Activated T-cell treated with anti-CD3 and anti-CD28 coated beads, Interleukin-2, amount 50 U/mL, for 72 hours (primary cell): ENCODE measurements around the gene STAM. TPM values are rescaled to one million over a fixed set of nuclear protein-coding genes. Genes with fewer than 3 reads are reported as not detected.
A peak's percentile ranks its signal among the peaks of the same experiment; 100 is the strongest.

ENCODE experiments used
- ATAC-seq, 2 donors: fragments of 150-1000 bp; cut with Tn5 transposase; replicated peaks in 1 of 2; 2 replicates each; pipeline ENCODE4 v1.10.0; 2021; ENCODE audit warnings: moderate library complexity in 2 of 2, mild to moderate bottlenecking in 1 of 2
- DNase-seq, 2 donors: peaks; one replicate each; pipeline ENCODE4 v3.0.0; 2021 to 2022; ENCODE audit warnings: mixed read lengths in 1 of 2
- H3K27ac Mint-ChIP-seq: one replicate; pipeline ENCODE4 v1.8.0; 2022; ENCODE audit warnings: mild to moderate bottlenecking, moderate library complexity, mixed read lengths
- H3K27me3 Mint-ChIP-seq: one replicate; pipeline ENCODE4 v1.8.0; 2022; ENCODE audit warnings: low read depth, mixed read lengths
- H3K36me3 Mint-ChIP-seq, 2 donors: one replicate each; pipeline ENCODE4 v1.8.0; 2022; ENCODE audit warnings: mixed read lengths in 2 of 2, mild to moderate bottlenecking in 1 of 2; ENCODE audit not compliant: insufficient read depth in 2 of 2
- H3K4me1 Mint-ChIP-seq: one replicate; pipeline ENCODE4 v1.8.0; 2022; ENCODE audit warnings: low read depth, mixed read lengths
- H3K4me3 Mint-ChIP-seq, 2 donors: one replicate each; pipeline ENCODE4 v1.8.0; 2022; ENCODE audit warnings: mild to moderate bottlenecking in 2 of 2, mixed read lengths in 2 of 2, moderate library complexity in 2 of 2
- H3K9me3 Mint-ChIP-seq, 2 donors: one replicate each; pipeline ENCODE4 v1.8.0; 2022; ENCODE audit warnings: mixed read lengths in 2 of 2
- total RNA-seq, 2 donors: library from RNA; stranded (reverse); gene quantifications; one replicate each; pipeline ENCODE4 v1.2.3, GENCODE V29; 2022

Gene STAM
- total RNA-seq, 2 donors from 2014 or later: 33.3 to 36.5 TPM

GRCh38 chr10:17729630-17730029, 85.7 kb downstream of the STAM start:
- H3K4me3 Mint-ChIP-seq: no peak overlapping the region
- ATAC-seq (no peak), DNase-seq (no peak)
- no peak overlapping the region for H3K27ac Mint-ChIP-seq
- no peaks in the 10 kb centered on the region for H3K9me3 Mint-ChIP-seq
- no peaks in the 10 kb centered on the region for H3K4me1 Mint-ChIP-seq
- H3K27me3 Mint-ChIP-seq: no peaks in the 10 kb centered on the region
- H3K36me3 Mint-ChIP-seq: no peaks in the 10 kb centered on the region

GRCh38 chr10:17730667-17731066, 86.7 kb downstream of the STAM start:
- Mint-ChIP-seq H3K36me3 (no peaks in the 10 kb centered on the region), H3K4me3 (no peak overlapping the region), H3K4me1 (no peaks in the 10 kb centered on the region), H3K27ac (no peak overlapping the region), H3K9me3 (no peaks in the 10 kb centered on the region), H3K27me3 (no peaks in the 10 kb centered on the region)
- ATAC-seq (no peak), DNase-seq (no peak)

GRCh38 chr10:17731331-17732020, 87.5 kb downstream of the STAM start:
- H3K9me3 Mint-ChIP-seq: no peaks in the 10 kb centered on the region
- no peaks in the 10 kb centered on the region for H3K4me1 Mint-ChIP-seq
- H3K27ac Mint-ChIP-seq: peak overlapping the region; percentile 70
- H3K4me3 Mint-ChIP-seq: no peak overlapping the region
- ATAC-seq (no peak), DNase-seq (no peak)
- no peaks in the 10 kb centered on the region for H3K36me3 Mint-ChIP-seq
- no peaks in the 10 kb centered on the region for H3K27me3 Mint-ChIP-seq

GRCh38 chr10:17733620-17734019, 89.7 kb downstream of the STAM start:
- H3K36me3 Mint-ChIP-seq: no peaks in the 10 kb centered on the region
- no peak overlapping the region for H3K27ac Mint-ChIP-seq

GRCh38 chr10:17734432-17735080, 90.6 kb downstream of the STAM start:
- Mint-ChIP-seq H3K36me3 (no peaks in the 10 kb centered on the region), H3K27me3 (no peaks in the 10 kb centered on the region), H3K27ac (no peak overlapping the region), H3K9me3 (no peaks in the 10 kb centered on the region), H3K4me1 (no peaks in the 10 kb centered on the region), H3K4me3 (no peak overlapping the region)
- DNase-seq: no peak
- no peak for ATAC-seq

More at GRCh38 chr10:17733620-17734019, 89.7 kb downstream of the STAM start:
- DNase-seq (no peak), ATAC-seq (no peak)
- no peaks in the 10 kb centered on the region for H3K9me3 Mint-ChIP-seq
- no peaks in the 10 kb centered on the region for H3K4me1 Mint-ChIP-seq
- no peak overlapping the region for H3K4me3 Mint-ChIP-seq
- no peaks in the 10 kb centered on the region for H3K27me3 Mint-ChIP-seq

GRCh38 chr10:17735166-17735941, 91.4 kb downstream of the STAM start:
- no peaks in the 10 kb centered on the region for H3K4me1 Mint-ChIP-seq
- H3K9me3 Mint-ChIP-seq: no peaks in the 10 kb centered on the region
- DNase-seq (no peak), ATAC-seq (no peak)
- H3K27me3 Mint-ChIP-seq: no peaks in the 10 kb centered on the region
- no peaks in the 10 kb centered on the region for H3K36me3 Mint-ChIP-seq
- H3K4me3 Mint-ChIP-seq: no peak overlapping the region
- H3K27ac Mint-ChIP-seq: no peak overlapping the region

- Mint-ChIP-seq H3K27ac (no peak overlapping the region), H3K27me3 (no peaks in the 10 kb centered on the region), H3K9me3 (no peaks in the 10 kb centered on the region), H3K4me3 (no peak overlapping the region), H3K4me1 (no peaks in the 10 kb centered on the region), H3K36me3 (no peaks in the 10 kb centered on the region)
- ATAC-seq (no peak), DNase-seq (no peak)
Observed at GRCh38 chr10:17736223-17736622, 92.3 kb downstream of the STAM start.

- ATAC-seq: no peak
- no peaks in the 10 kb centered on the region for H3K27me3 Mint-ChIP-seq
- DNase-seq: no peak
- no peaks in the 10 kb centered on the region for H3K36me3 Mint-ChIP-seq
- H3K4me3 Mint-ChIP-seq: no peak overlapping the region
- H3K4me1 Mint-ChIP-seq: no peaks in the 10 kb centered on the region
- no peak overlapping the region for H3K27ac Mint-ChIP-seq
- no peaks in the 10 kb centered on the region for H3K9me3 Mint-ChIP-seq
Observed at GRCh38 chr10:17737027-17737965, 93.3 kb downstream of the STAM start.

GRCh38 chr10:17740668-17741067, 96.7 kb downstream of the STAM start:
- Mint-ChIP-seq H3K27ac (no peak overlapping the region), H3K9me3 (no peaks in the 10 kb centered on the region), H3K27me3 (no peaks in the 10 kb centered on the region), H3K4me1 (peaks cover 13% of the 10 kb centered on the region), H3K36me3 (no peaks in the 10 kb centered on the region), H3K4me3 (no peak overlapping the region)
- ATAC-seq (no peak), DNase-seq (no peak)

GRCh38 chr10:17742918-17743317, 99.0 kb downstream of the STAM start:
- no peak for ATAC-seq
- Mint-ChIP-seq H3K36me3 (no peaks in the 10 kb centered on the region), H3K27ac (no peak overlapping the region), H3K4me1 (peaks cover 13% of the 10 kb centered on the region), H3K9me3 (no peaks in the 10 kb centered on the region), H3K27me3 (no peaks in the 10 kb centered on the region), H3K4me3 (no peak overlapping the region)
- DNase-seq: peak; percentile 70 to 72

GRCh38 chr10:17743437-17743836, 99.5 kb downstream of the STAM start:
- Mint-ChIP-seq H3K9me3 (no peaks in the 10 kb centered on the region), H3K27me3 (no peaks in the 10 kb centered on the region), H3K4me1 (peaks cover 13% of the 10 kb centered on the region), H3K4me3 (no peak overlapping the region), H3K36me3 (no peaks in the 10 kb centered on the region), H3K27ac (no peak overlapping the region)
- no peak for DNase-seq
- ATAC-seq: no peak

- ATAC-seq (no peak), DNase-seq (no peak)
- Mint-ChIP-seq H3K4me3 (no peak overlapping the region), H3K36me3 (no peaks in the 10 kb centered on the region), H3K27me3 (no peaks in the 10 kb centered on the region), H3K9me3 (no peaks in the 10 kb centered on the region), H3K4me1 (peaks cover 13% of the 10 kb centered on the region), H3K27ac (no peak overlapping the region)
Observed at GRCh38 chr10:17744341-17744861, 100.5 kb downstream of the STAM start.
